ENCODE results near the gene NFILZ.

DNA sequence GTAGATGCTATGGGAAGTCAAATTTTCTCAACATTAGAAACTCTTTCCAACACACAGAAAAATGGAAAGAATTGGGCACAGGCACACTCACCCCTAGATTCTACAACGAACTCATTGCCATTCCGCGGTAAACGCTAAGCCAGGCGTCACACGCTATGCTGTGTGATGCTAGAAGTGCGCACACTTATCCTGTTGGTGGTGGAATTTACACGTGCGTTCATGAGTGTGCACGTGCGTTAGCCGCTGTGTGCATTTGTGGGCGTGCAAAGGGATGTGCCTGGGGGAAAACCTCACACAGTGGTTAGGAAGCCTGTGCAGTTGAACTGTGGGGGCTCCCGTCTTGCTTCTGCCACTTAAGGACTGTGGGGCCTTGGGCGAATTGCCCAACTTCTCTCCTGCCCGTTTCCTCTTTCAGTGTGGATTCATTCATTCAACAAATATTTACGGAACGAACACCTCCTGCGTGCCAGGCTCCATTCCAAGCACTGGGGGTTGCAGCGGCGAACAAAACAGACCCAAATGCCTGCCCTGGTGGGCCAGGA lies 7.7 kb downstream of the NFILZ start:
- TF ChIP-seq, protein P1, sequence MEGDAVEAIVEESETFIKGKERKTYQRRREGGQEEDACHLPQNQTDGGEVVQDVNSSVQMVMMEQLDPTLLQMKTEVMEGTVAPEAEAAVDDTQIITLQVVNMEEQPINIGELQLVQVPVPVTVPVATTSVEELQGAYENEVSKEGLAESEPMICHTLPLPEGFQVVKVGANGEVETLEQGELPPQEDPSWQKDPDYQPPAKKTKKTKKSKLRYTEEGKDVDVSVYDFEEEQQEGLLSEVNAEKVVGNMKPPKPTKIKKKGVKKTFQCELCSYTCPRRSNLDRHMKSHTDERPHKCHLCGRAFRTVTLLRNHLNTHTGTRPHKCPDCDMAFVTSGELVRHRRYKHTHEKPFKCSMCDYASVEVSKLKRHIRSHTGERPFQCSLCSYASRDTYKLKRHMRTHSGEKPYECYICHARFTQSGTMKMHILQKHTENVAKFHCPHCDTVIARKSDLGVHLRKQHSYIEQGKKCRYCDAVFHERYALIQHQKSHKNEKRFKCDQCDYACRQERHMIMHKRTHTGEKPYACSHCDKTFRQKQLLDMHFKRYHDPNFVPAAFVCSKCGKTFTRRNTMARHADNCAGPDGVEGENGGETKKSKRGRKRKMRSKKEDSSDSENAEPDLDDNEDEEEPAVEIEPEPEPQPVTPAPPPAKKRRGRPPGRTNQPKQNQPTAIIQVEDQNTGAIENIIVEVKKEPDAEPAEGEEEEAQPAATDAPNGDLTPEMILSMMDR (conservative IDR thresholded peaks at IDR 0.05; ENCODE audit: low read length): no peak
- no peak for TF ChIP-seq EZH2phosphoT487 (IDR thresholded peaks at IDR 0.05; ENCODE audit: borderline replicate concordance)
